Adipose tissue (tissue), 3 donors: ENCODE measurements around the gene PKP4. TPM values are rescaled to one million over a fixed set of nuclear protein-coding genes. Genes with fewer than 3 reads are reported as not detected.
"Not testable (repeated sequence)": the region's sequence is repeated elsewhere in the genome, so short reads cannot be mapped to it uniquely, and the experiment has no call there.

Experiments
- H3K27ac ChIP-seq: one replicate; pipeline ENCODE4 v1.5.1; 2013; ENCODE audit warnings: low read depth, low read length
- WGBS, 3 donors: extraction: QIAGEN DNeasy Blood & Tissue Kit; methylation state at CpG; one replicate each; pipeline ENCODE4 v1.1.7; 2013; 5-methylcytosine and 5-hydroxymethylcytosine counted together
- polyA plus RNA-seq, 3 donors: library from polyadenylated mRNA; stranded (reverse); fragments of 200-250 nt; gene quantifications; one replicate each; pipeline ENCODE4 v1.2.3, GENCODE V29; 2013
- donor health status: healthy with polysubstance abuse.
- donor health status: Bipolar disorder and iron deficiency.
- donor health status: healthy.

PKP4 gene
- polyA plus RNA-seq, 3 donors = 11.5 to 35.2 (median 25.9) TPM

- no peak overlapping the region for H3K27ac ChIP-seq
- 77 to 84% (median 80%) methylated on average over 4 of the region's 4 CpGs for WGBS, 3 donors
These were observed 7.9 kb downstream of the PKP4 start for GRCh38 chr2:158464426-158465281.

DNA sequence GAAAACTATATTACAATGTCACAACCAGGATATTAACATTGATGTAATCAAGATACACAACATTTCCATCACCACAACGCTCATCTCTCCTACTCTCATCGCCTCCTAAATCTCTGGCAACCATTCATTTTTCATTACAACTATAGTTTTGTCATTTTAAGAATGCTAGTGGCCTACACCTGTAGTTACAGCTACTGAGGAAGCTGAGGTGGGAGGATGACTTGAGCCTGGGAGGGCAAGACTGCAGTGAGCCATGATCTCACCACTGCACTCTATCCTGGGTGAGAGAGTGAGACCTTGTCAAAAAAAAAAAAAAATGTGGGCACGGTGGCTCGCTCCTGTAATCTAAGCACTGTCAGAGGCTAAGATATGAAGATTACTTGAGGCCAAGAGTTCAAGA lies 10.5 kb downstream of the PKP4 start:
- WGBS, 3 donors = 83 to 96% (median 90%) methylated on average over 4 of the region's 4 CpGs
- no peak overlapping the region for H3K27ac ChIP-seq

GRCh38 chr2:158472829-158473228 lies 16.1 kb downstream of the PKP4 start:
- not testable (repeated sequence) for H3K27ac ChIP-seq
- 94 to 99% (median 98%) methylated on average over 3 of the region's 3 CpGs for WGBS, 3 donors

DNA sequence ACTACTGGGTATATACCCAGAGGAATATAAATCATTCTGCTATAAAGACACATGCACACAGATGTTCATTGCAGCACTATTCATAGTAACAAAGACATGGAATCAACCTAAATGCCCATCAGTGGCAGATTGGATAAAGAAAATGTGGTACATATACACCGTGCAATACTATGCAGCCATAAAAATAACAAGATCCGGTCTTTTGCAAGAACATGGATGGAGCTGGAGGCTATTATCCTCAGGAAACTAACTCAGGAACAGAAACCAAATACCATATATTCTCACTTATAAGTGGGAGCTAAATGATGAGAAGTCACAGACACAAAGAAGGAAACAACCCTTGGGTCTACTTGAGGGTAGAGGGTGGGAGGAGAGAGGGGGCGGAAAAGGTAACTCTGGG lies 16.5 kb downstream of the PKP4 start:
- 97 to 99% (median 98%) methylated on average over 3 of the region's 3 CpGs for whole genome bisulfite sequencing, 3 donors
- H3K27ac ChIP-seq = not testable (repeated sequence)

DNA sequence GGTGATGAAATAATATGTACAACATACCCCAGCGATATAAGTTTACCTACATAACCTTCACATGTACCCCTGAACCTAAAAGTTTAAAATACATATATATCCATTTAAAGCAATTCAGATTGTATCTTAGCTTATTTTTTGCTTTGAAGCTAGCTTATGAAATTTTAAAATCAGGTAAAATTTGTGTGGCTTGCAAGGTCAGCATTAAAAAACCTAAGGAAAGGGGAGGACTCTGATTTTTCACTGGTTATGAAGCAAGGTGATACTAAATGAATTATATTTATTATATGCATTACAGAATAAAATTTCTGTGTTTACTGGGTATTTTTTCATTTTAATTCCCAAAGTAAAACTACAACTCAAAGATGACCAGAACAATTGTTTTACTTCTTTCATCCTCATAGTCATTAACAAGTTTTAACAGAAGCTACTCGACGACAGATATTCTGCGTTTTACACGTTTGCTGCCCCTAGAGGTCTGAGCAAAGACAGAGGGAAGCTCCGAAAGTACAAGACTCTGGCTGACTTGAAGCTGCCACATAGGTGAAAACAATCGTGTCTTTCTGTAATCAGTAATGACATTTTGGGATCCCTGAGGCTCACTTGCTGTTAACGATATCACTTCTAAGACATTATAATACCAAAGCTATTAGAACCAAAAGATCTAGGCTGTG lies 17.1 kb downstream of the PKP4 start:
- H3K27ac ChIP-seq = no peak overlapping the region
- WGBS, 3 donors = 91 to 96% (median 92%) methylated on average over 8 of the region's 8 CpGs

GRCh38 chr2:158474526-158475011 lies 17.8 kb downstream of the PKP4 start:
- H3K27ac ChIP-seq = not testable (repeated sequence)
- whole genome bisulfite sequencing, 3 donors = 95 to 98% (median 98%) methylated on average over 3 of the region's 3 CpGs

GRCh38 chr2:158477202-158477601 lies 20.4 kb downstream of the PKP4 start:
- no peak overlapping the region for H3K27ac ChIP-seq
- WGBS, 3 donors = 40 to 61% (median 43%) methylated on average over 3 of the region's 3 CpGs

- WGBS, 3 donors = 55 to 76% (median 57%) methylated on average over 6 of the region's 6 CpGs
- H3K27ac ChIP-seq = no peak overlapping the region
These were observed 21.5 kb downstream of the PKP4 start for GRCh38 chr2:158478237-158478636.

DNA sequence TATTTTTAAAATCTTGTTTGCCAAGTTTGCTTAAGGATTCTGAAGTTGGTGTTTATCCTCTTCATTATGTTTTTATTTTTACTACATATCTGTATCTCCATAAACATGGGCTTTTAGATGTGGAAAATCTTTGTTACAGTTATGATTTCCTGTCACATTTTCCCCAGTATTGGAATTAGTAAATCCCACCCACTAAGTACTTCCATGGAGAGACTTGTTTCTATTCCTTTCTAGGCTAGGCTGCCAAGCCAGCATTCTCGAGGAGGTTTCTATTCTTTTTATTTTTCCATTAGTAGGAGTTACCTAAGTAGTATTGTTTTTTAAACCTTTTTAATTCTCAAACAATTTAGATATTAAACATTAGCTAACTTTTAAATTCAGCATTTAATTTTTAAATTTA lies 22.1 kb downstream of the PKP4 start:
- WGBS, 3 donors = 51 to 76% (median 56%) methylated on average over 1 of the region's 1 CpG
- no peak overlapping the region for H3K27ac ChIP-seq

DNA sequence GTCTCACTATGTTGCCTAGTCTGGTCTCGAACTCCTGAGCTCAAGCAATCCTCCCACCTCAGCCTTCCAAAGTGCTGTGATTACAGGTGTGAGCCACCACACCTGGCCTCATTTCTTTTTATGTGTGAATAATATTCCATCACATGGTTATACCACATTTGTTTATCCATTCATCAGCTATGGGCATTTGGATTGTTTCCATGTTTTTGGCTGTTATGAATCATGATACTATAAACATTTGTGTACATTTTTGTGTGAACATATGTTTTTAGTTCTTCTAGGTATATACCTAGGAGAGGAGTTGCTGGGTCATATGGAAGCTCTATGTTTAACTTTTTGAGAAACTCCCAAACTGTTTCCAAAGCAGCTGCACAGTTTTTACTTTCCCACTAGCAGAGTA lies 24.4 kb downstream of the PKP4 start:
- H3K27ac ChIP-seq = no peak overlapping the region
- 96 to 97% (median 97%) methylated on average over 1 of the region's 1 CpG for WGBS, 3 donors

GRCh38 chr2:158482594-158482993 lies 25.8 kb downstream of the PKP4 start:
- H3K27ac ChIP-seq = no peak overlapping the region

DNA sequence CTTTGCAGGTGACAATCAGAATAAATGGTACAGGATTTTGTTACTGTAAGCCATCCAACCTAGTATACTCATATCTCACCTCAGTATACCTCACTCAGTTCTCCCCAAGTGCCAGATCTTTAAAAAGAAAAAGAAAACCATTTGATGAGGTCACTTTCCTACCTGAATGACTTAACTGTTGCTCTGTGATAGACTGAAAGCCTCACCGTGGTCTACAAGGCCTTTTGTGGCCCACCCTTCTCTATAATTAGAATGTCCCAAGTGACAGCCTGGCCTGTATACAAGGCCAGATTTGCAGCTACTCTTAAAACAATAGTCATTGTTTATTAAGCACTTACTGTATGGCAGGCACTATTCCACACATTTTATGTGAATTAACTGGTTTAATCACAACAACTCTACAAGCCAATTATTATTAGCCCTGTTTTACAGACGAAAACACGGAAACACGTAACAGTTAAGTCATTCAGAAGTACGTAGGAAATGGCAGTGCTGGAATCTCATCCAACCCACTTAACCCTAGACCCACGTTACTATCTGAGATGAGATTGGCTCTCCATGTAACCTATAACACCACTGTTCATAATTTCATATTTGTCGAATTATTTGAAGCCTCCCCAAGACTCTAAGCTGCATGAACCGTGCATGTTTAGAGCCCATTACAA lies 28.3 kb downstream of the PKP4 start:
- 72 to 78% (median 72%) methylated on average over 8 of the region's 8 CpGs for WGBS, 3 donors
- no peak overlapping the region for H3K27ac ChIP-seq

- no peak overlapping the region for H3K27ac ChIP-seq
These were observed 29.6 kb downstream of the PKP4 start for GRCh38 chr2:158486150-158486969.

DNA sequence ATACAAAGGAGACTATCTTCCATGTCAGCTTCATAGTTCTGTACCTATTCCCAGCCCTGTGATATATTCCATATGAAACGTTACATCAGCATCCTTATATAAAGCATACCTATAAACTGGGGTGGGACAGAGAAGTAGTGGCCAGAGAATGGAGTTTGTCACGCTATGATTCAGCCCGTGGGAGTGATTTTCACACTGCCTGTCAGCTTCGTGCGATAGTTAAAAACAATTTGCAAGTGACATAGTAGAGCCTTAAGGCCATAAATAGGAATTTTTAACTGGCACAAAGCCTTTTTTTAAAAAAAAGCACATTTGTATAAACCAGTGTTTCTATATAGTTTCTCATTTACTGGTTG lies 30.2 kb downstream of the PKP4 start:
- WGBS, 3 donors = 62 to 68% (median 64%) methylated on average over 5 of the region's 5 CpGs
- H3K27ac ChIP-seq = no peak overlapping the region

More at GRCh38 chr2:158486150-158486969, 29.6 kb downstream of the PKP4 start:
- 79 to 83% (median 81%) methylated on average over 3 of the region's 3 CpGs for WGBS, 3 donors

DNA sequence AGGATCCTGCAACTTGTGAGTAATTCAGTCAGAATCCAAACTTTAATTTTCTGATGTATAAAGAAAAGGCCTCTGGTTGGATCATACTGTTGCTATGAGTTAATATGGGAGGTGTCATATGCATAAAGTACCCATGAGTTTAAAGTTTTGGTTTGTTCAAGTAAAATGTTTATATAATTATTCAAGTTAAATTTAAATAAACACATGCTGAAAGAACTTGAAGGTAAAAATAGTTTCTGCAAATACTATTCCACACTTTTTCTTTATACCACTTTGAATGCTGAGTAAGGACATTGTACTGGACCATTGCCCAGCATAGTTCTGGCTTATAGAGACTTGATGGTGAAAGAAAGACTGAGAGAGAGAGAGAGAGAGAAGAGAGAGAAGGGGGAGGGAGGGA lies 30.7 kb downstream of the PKP4 start:
- H3K27ac ChIP-seq = no peak overlapping the region

GRCh38 chr2:158488442-158489216 lies 31.9 kb downstream of the PKP4 start:
- no peak overlapping the region for H3K27ac ChIP-seq
- WGBS, 3 donors = 60 to 88% (median 69%) methylated on average over 2 of the region's 2 CpGs

GRCh38 chr2:158489366-158490112 lies 32.8 kb downstream of the PKP4 start:
- no peak overlapping the region for H3K27ac ChIP-seq
- WGBS, 3 donors = 60 to 62% (median 62%) methylated on average over 6 of the region's 6 CpGs
